Psoas muscle (tissue), 8 donors: ENCODE results near the gene KCNJ4. TPM values are rescaled to one million over a fixed set of nuclear protein-coding genes. Genes with fewer than 3 reads are reported as not detected.

ENCODE experiments used
- ATAC-seq, 4 donors: fragments of 200-7000 bp; cut with Tn5 transposase; one replicate each; pipeline ENCODE4 v1.9.1; 2020; ENCODE audit warnings: moderate library complexity in 3 of 4, mild to moderate bottlenecking in 2 of 4
- DNase-seq, 2 donors: peaks; one replicate each; pipeline ENCODE4 v3.0.0-alpha.2; 2020
- H3K27ac ChIP-seq: fragments of 200-600 bp; one replicate; pipeline ENCODE4 v1.8.0; 2022
- H3K27me3 ChIP-seq, 3 donors: fragments of 200-600 bp in 1 of 3; one replicate each; pipeline versions ENCODE4 v1.6.1 to v1.8.0; 2013 to 2022; ENCODE audit warnings: low read length in 2 of 3, mild to moderate bottlenecking in 2 of 3, moderate library complexity in 1 of 3; ENCODE audit not compliant: insufficient read depth in 3 of 3
- H3K36me3 ChIP-seq, 2 donors: fragments of 200-600 bp in 1 of 2; one replicate each; pipeline versions ENCODE4 v1.6.1 to v1.8.0; 2013 to 2022; ENCODE audit warnings: low read depth in 1 of 2, mild to moderate bottlenecking in 1 of 2, moderate library complexity in 1 of 2; ENCODE audit not compliant: insufficient read depth in 1 of 2
- H3K4me1 ChIP-seq: fragments of 200-600 bp; one replicate; pipeline ENCODE4 v1.8.0; 2022
- H3K4me3 ChIP-seq: fragments of 200-600 bp; one replicate; pipeline ENCODE4 v1.8.0; 2022; ENCODE audit warnings: mild to moderate bottlenecking
- H3K9me3 ChIP-seq: fragments of 200-600 bp; one replicate; pipeline ENCODE4 v1.8.0; 2022
- CTCF ChIP-seq: fragments of 200-600 bp; IDR thresholded peaks from one replicate; pipeline ENCODE4 v1.8.0; 2022; ENCODE audit warnings: antibody characterized with exemption
- WGBS, 3 donors: extraction: QIAGEN DNeasy Blood & Tissue Kit; methylation state at CpG; one replicate each; pipeline versions ENCODE4 v1.1.6 to v1.1.7; 2013; 5-methylcytosine and 5-hydroxymethylcytosine counted together
- intact Hi-C, 2 donors: fragments of 100-400 bp; cut with DNase I; formaldehyde crosslinking; loops; one replicate each; pipeline versions ENCODE4 v1.11.0 to v1.14.2; 2022
- long read RNA-seq, 2 donors: library from polyadenylated mRNA; unstranded; transcript quantifications; one replicate each; pipeline ENCODE4 v2.0.0, GENCODE V29; 2021
- polyA plus RNA-seq, 3 donors: library from polyadenylated mRNA; stranded (reverse); fragments of 200-250 nt; gene quantifications; one replicate each; pipeline ENCODE4 v1.2.3, GENCODE V29; 2013
- total RNA-seq, 4 donors: library from RNA; stranded (reverse); fragmentation: NEBNext Ultra II Directional in 2 of 4; extraction: Animal tissue kit (Norgen Biotek cat#: 25700) in 2 of 4; gene quantifications; one replicate each; pipeline versions ENCODE4 v1.2.1 to v1.2.4, GENCODE V29; 2021 to 2023
- donor health status: healthy with polysubstance abuse.
- donor health status: DM: no; HTN: no; CAD: no; lungs with moderate emphysema.
- donor health status: Bipolar disorder and iron deficiency.
- donor health status: healthy.
- donor health status: DM: yes; HTN: yes; CAD: no.
- donor health status: DM: no; HTN: no; CAD: no.
- donor health status: DM: no; HTN: no; CAD: no.
- donor health status: DM: yes; HTN: yes; CAD: no.

KCNJ4 gene
- total RNA-seq: not detected
- polyA plus RNA-seq: under 1 TPM in 1 of 3 donors, not detected in 2; 0.01 TPM
- long read RNA-seq, donor 1: 0 reads
- long read RNA-seq, donor 2: 0 reads

GRCh38 chr22:38455076-38455529 is at the start of gene KCNJ4:
KCNJ4 (minus strand) TSS chr22:38455199; CDS start chr22:38428132, 27,067 bp downstream.
- no peak for DNase-seq
- H3K36me3 ChIP-seq: no peaks in the 10 kb centered on the region
- intact Hi-C loops: loop anchor here in 1 of 2 donors (5.0 kb wide), 1 partner anchor 43 kb away; no protein-coding TSS in a partner anchor
- H3K4me1 ChIP-seq: no peaks in the 10 kb centered on the region
- H3K27ac ChIP-seq: no peak within 1 kb of the TSS
- ATAC-seq: no peak
- TF ChIP-seq CTCF: no peak
- 0 to 1% (median 0%) methylated on average over 1 to 76 of the region's 76 CpGs for WGBS, 3 donors
- H3K27me3 ChIP-seq: peaks cover 0 to 92% (median 22%) of the 10 kb centered on the region in 3 donors
- peak within 1 kb of the TSS; percentile 62 for H3K4me3 ChIP-seq
- H3K9me3 ChIP-seq: no peaks in the 10 kb centered on the region

GRCh38 chr22:38503021-38503420 is 48.0 kb upstream of the KCNJ4 start:
- Histone ChIP-seq H3K4me3 (peak overlapping the region; percentile 87), H3K27me3 (no peaks in the 10 kb centered on the region), H3K9me3 (no peaks in the 10 kb centered on the region), H3K4me1 (peaks cover 50% of the 10 kb centered on the region), H3K36me3 (peaks cover 5 to 61% of the 10 kb centered on the region in 2 donors), H3K27ac (peak overlapping the region; percentile 100)
- DNase-seq (no peak), ATAC-seq (no peak)
- intact Hi-C loops: loop anchor here in 1 of 2 donors (10.0 kb wide), 2 partner anchors 108 to 182 kb away; partner anchors contain the start of gene TOMM22
- TF ChIP-seq CTCF: no peak
- WGBS, 3 donors: 35 to 39% (median 37%) methylated on average over 4 of the region's 4 CpGs

- Histone ChIP-seq H3K36me3 (peaks cover 8 to 71% of the 10 kb centered on the region in 2 donors), H3K4me3 (peak overlapping the region; percentile 87), H3K27me3 (no peaks in the 10 kb centered on the region), H3K27ac (peak overlapping the region; percentile 100), H3K4me1 (peaks cover 46% of the 10 kb centered on the region), H3K9me3 (no peaks in the 10 kb centered on the region)
- TF ChIP-seq CTCF: no peak
- intact Hi-C loops: loop anchor here in 1 of 2 donors (10.0 kb wide), 2 partner anchors 107 to 183 kb away; partner anchors contain the start of gene TOMM22
- WGBS, 3 donors: 53 to 74% (median 64%) methylated on average over 10 of the region's 10 CpGs
- DNase-seq (no peak), ATAC-seq (no peak)
Observed at GRCh38 chr22:38501797-38502672, 47.0 kb upstream of the KCNJ4 start.

- H3K4me1 ChIP-seq: peaks cover 28% of the 10 kb centered on the region
- no peak for TF ChIP-seq CTCF
- H3K27ac ChIP-seq: no peak overlapping the region
- H3K4me3 ChIP-seq: no peak overlapping the region
- no peaks in the 10 kb centered on the region for H3K27me3 ChIP-seq
- H3K36me3 ChIP-seq: peaks cover 25 to 98% of the 10 kb centered on the region in 2 donors
- intact Hi-C loops: no loop called here
- no peak for DNase-seq
- 85 to 92% (median 88%) methylated on average over 3 of the region's 3 CpGs for WGBS, 3 donors
- H3K9me3 ChIP-seq: no peaks in the 10 kb centered on the region
- ATAC-seq: no peak
Observed at GRCh38 chr22:38497869-38498268, 42.9 kb upstream of the KCNJ4 start.
